H4 (cell line): ENCODE measurements around the gene S1PR4. TPM values are rescaled to one million over a fixed set of nuclear protein-coding genes. Genes with fewer than 3 reads are reported as not detected.
"Not testable (repeated sequence)": the region's sequence is repeated elsewhere in the genome, so short reads cannot be mapped to it uniquely, and the experiment has no call there.

Experiments used
- DNase-seq: peaks from one replicate; pipeline ENCODE4 v3.0.0-alpha.2; 2015; ENCODE audit warnings: low spot score
- total RNA-seq: library from RNA; depleted of rRNA; stranded (reverse); fragments of >200 nt; shearing (Covaris generic); gene quantifications from 2 replicates; pipeline ENCODE4 v1.2.3, GENCODE V29; 2014

Gene S1PR4
- total RNA-seq, 1 experiment from 2014 or later, result not detected

DNA sequence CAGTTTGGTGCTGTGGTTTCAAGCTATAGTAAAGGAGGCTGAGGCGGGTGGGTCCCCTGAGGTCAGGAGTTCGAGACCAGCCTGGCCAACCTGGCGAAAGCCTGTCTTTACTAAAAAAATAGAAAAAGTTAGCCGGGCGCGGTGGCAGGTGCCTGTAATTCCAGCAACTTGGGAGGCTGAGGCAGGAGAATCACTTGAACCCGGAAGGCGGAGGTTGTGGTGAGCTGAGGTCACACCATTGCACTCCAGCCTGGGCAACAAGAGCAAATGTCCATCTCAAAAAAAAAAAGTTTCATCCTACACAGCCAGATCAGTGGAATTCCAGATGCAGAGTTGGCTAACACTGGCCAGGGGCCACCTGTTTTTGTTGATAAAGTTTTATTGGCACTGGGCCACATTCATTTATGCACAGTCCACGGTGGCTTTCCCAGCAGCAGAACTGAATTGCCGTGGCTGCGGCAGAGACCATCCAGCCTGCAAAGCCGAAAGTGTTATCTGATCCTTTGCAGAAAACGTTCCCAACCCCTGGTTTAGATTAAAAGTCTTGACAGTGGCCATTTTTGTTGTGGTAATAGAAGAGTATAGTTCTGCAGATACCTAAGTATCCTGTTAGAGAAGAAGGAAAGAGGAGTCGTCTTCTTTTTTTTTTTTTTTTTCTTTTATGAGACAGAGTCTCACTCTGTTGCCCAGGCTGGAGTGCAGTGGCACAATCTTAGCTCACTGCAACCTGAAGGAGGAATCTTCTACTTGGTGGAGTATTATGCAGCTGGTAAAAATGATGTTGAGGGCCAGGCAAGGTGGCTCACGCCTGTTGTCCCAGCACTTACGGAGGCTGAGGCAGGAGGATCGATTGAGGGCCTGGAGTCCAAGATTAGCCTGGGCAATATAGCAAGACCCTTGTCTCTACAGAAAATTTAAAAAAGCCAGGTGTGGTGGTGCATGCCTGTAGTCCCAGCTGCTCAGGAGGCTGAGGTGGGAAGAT, 15.8 kb downstream of the S1PR4 start:
- DNase-seq, result no peak

- DNase-seq, result no peak
Observed at GRCh38 chr19:3196064-3196932, 17.7 kb downstream of the S1PR4 start.

GRCh38 chr19:3196933-3197205, 18.3 kb downstream of the S1PR4 start:
- no peak for DNase-seq

DNA sequence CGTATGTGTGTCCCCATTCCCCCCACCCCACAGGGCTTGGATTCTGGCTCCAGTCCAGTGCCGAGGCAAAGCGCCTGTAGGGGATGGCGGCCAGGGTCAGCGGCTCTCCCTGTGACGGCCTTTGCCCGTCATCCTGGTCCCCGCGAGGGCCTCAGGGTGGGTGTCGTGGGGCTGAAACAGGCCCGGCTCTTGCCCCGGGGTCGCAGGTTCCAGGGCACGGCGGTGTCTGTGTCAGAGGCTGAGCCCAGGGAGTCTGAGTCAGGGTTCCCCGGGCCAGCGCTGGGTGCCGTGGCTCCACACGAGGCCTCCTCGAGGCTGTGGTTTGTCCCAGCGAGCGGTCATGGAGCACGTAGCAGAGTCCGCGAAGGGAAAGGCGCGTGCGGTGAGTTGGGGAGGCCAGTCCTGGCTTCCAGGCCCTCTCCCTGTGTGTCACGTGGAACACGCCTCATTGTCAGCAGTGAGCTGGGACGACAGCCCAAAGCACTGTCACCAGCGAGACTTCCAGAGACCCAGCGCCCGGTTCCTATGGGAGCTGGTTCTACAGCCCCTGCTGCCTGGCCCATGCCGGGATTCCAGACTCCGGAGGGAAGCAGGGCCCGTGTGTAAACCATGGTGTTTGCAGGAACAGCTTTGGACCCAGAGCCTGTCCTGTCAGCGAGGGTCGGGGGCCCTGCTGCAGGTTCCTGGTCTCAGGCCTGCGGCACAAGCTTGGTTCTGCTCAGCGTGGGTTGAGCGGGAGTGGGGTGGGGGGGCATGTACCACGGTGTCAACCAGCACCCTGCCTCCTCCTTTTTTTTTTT, 20.5 kb downstream of the S1PR4 start:
- DNase-seq, result no peak

- DNase-seq, result no peak
Observed at GRCh38 chr19:3201072-3201700, 22.6 kb downstream of the S1PR4 start.

DNA sequence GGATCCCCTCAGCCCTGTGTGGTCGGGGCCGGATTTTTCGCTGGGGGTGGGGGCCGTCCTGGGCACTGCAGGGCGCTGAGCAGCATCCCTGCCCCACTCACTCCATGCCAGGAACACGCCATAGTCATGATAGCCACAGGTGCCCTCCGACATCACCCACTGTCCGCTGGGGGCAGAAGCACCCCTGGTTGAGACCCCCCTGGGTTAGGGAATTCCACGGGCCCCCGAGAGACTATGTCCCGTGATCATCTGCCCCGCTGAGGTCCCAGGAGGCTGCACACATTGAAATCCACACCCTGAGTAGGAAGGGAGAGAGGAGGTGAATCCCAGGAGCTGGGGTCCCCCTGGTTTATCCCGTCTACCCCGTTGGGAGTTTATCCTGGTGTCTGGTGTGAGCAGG, 23.3 kb downstream of the S1PR4 start:
- DNase-seq, result no peak

DNA sequence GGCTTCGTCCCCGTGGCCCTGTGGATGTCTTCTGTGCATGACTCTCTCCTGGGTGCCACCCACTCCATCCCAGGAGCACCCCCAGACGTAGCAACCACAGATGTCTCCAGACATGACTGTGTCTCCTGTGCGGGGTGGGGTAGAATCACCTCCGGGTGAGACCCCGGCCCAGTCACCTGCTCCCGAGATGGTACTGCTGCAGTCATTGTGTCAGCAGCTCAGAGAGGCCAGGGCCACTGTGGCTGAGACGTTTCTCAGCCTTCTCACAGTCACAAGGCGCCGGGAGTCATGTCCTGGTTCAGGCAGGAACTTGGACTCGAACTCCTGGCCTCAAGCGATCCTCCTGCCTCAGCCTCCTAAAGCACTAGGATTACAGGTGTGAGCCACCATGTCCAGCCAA, 23.8 kb downstream of the S1PR4 start:
- no peak for DNase-seq

DNA sequence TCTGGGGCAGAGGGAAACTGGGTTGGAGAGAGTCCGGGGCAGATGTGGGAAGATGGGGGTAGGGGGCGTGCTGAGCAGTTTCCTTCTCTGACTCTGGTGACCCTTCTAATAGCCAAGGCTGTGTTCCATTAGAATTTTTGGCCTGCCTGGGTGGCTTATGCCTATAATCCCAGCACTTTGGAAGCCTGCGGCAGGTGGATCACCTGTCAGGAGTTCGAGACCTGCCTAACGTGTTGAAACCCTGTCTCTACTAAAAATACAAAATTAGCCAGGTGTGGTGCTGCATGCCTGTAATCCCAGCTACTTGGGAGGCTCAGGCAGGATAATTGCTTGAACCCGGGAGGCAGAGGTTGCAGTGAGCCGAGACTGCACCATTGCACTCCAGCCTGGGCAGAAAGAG, 24.3 kb downstream of the S1PR4 start:
- not testable (repeated sequence) for DNase-seq

- DNase-seq, result no peak
Observed at GRCh38 chr19:3203805-3204645, 25.5 kb downstream of the S1PR4 start.

DNA sequence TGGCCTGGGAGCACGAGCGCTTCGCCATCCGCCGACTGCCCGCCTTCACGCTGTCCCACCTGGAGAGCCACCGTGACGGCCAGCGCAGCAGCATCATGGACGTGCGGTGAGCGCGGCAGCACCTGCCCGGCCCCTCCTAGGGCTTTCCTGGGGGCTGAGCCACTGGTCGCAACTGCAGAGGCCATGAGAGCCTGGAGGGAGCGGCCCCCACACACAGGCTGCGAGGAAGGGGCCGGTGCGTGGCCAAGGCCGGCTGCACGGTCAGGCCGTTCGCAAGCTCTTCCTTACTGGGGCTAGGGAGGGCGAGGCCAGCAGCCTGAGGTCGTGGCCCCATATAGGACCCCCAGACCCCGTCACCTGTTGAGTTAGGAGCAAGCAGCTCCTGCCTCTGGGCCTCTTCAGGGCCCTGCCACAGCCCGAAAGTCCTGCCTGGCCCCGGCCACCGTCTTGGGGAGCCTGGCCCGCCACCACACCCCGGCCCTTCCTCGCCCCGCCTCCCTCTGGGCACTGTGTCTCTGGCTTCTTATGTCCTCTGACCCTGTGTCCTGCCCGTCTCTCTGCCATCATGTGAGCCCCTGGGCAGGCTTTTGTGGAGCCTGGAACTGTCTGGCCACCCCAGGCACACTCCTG, 26.2 kb downstream of the S1PR4 start:
- DNase-seq, result no peak

DNA sequence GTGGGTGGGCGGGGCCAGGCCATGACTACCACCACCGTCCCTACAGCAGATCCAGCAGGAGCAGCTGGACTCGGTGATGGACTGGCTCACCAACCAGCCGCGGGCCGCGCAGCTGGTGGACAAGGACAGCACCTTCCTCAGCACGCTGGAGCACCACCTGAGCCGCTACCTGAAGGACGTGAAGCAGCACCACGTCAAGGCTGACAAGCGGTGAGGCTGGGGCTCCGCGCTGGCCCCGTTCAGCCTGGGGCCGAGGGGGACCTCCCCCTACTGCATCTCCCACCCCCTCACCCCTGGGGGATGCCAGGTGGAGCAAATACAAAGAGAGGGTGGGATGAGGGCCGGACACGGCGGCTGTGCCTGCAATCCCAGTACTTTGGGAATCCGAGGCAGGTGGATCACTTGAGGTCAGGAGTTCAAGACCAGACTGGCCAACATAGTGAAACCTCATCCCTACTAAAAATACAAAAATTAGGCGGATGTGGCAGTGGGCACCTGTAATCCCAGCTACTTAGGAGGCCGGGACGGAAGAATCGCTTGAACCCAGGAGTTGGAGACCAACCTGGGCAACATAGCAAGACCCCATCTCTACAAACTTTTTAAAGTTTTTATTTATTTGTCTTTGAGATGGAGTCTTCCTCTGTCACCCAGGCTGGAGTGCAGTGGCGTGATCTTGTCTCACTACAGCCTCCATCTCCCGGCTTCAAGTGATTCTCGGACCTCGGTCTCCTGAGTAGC, 27.8 kb downstream of the S1PR4 start:
- DNase-seq, result no peak

DNA sequence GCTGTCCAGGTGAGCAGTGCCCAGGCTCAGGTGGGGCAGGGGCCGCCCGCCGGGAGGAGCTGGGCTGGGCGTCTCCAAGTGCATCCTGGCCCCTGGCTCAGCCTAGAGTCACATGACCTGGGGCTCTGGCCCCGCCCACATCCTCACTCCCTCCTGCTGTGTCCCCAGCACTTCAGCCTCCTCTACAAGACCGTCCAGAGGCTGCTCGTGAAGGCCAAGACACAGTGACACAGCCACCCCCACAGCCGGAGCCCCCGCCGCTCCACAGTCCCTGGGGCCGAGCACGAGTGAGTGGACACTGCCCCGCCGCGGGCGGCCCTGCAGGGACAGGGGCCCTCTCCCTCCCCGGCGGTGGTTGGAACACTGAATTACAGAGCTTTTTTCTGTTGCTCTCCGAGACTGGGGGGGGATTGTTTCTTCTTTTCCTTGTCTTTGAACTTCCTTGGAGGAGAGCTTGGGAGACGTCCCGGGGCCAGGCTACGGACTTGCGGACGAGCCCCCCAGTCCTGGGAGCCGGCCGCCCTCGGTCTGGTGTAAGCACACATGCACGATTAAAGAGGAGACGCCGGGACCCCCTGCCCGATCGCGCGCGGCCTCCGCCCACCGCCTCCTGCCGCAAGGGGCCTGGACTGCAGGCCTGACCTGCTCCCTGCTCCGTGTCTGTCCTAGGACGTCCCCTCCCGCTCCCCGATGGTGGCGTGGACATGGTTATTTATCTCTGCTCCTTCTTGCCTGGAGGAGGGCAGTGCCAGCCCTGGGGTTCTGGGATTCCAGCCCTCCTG, 29.1 kb downstream of the S1PR4 start:
- no peak for DNase-seq

- no peak for DNase-seq
Observed at GRCh38 chr19:3208317-3209207, 30.0 kb downstream of the S1PR4 start.

- DNase-seq, result peak; percentile 22
Observed at GRCh38 chr19:3210347-3211017, 31.9 kb downstream of the S1PR4 start.

GRCh38 chr19:3211191-3211590, 32.6 kb downstream of the S1PR4 start:
- DNase-seq, result no peak

GRCh38 chr19:3213159-3213558, 34.6 kb downstream of the S1PR4 start:
- no peak for DNase-seq

- DNase-seq, result no peak
Observed at GRCh38 chr19:3216874-3217273, 38.3 kb downstream of the S1PR4 start.
